Fibroblast of mammary gland (primary cell): ENCODE data around the gene VWA1.
"Not testable (repeated sequence)": the region's sequence is repeated elsewhere in the genome, so short reads cannot be mapped to it uniquely, and the experiment has no call there.

Experiments used
- DNase-seq: peaks from one replicate; pipeline ENCODE4 v3.0.0-alpha.2; 2010; ENCODE audit warnings: low read depth
- H3K4me3 ChIP-seq: 2 replicates; pipeline ENCODE4 v1.5.1; 2011; ENCODE audit warnings: low read depth, mild to moderate bottlenecking, low read length, moderate library complexity; ENCODE audit not compliant: control insufficient read depth
- CTCF ChIP-seq: conservative IDR thresholded peaks from 2 replicates; pipeline ENCODE4 v1.5.1; 2011; ENCODE audit warnings: low read depth, low read length, inconsistent platforms; ENCODE audit not compliant: control insufficient read depth, insufficient read depth

The VWA1 gene

GRCh38 chr1:1441002-1441888, 5.8 kb downstream of the VWA1 start:
- DNase-seq = peak; percentile 19
- peak; percentile 82 for TF ChIP-seq CTCF

GRCh38 chr1:1442069-1442770, 6.7 kb downstream of the VWA1 start:
- no peak for DNase-seq
- no peak overlapping the region for H3K4me3 ChIP-seq
- no peak for TF ChIP-seq CTCF

More at GRCh38 chr1:1441002-1441888, 5.8 kb downstream of the VWA1 start:
- H3K4me3 ChIP-seq = no peak overlapping the region

GRCh38 chr1:1446631-1447030, 11.1 kb downstream of the VWA1 start:
- H3K4me3 ChIP-seq, DNase-seq: not testable (repeated sequence)

GRCh38 chr1:1449099-1449739, 13.7 kb downstream of the VWA1 start, which contains the start of gene ATAD3C:
Gene ATAD3C, plus strand, starts transcription at chr1:1449689. Its CDS starts 995 bp downstream, at chr1:1450684.
- no peak for TF ChIP-seq CTCF
- DNase-seq = no peak
- H3K4me3 ChIP-seq = no peak within 1 kb of the TSS

GRCh38 chr1:1450616-1451015, 15.1 kb downstream of the VWA1 start:
- DNase-seq = not testable (repeated sequence)

GRCh38 chr1:1451696-1452364, 16.3 kb downstream of the VWA1 start:
- DNase-seq = no peak

More at GRCh38 chr1:1450616-1451015, 15.1 kb downstream of the VWA1 start:
- not testable (repeated sequence) for H3K4me3 ChIP-seq

GRCh38 chr1:1452365-1452739, 16.9 kb downstream of the VWA1 start:
- not testable (repeated sequence) for H3K4me3 ChIP-seq, DNase-seq

More at GRCh38 chr1:1451696-1452364, 16.3 kb downstream of the VWA1 start:
- no peak for TF ChIP-seq CTCF
- no peak overlapping the region for H3K4me3 ChIP-seq
